Cardiac atrium fibroblast (primary cell): ENCODE data around the gene CDADC1. TPM values are rescaled to one million over a fixed set of nuclear protein-coding genes. Genes with fewer than 3 reads are reported as not detected.

Experiments
- total RNA-seq: library from RNA; depleted of rRNA; stranded (reverse); fragments of >200 nt; gene quantifications from 2 replicates; pipeline ENCODE4 v1.2.3, GENCODE V29; 2015

CDADC1 gene
- 1.6 and 2.3 TPM in 2 replicates for total RNA-seq

DNA sequence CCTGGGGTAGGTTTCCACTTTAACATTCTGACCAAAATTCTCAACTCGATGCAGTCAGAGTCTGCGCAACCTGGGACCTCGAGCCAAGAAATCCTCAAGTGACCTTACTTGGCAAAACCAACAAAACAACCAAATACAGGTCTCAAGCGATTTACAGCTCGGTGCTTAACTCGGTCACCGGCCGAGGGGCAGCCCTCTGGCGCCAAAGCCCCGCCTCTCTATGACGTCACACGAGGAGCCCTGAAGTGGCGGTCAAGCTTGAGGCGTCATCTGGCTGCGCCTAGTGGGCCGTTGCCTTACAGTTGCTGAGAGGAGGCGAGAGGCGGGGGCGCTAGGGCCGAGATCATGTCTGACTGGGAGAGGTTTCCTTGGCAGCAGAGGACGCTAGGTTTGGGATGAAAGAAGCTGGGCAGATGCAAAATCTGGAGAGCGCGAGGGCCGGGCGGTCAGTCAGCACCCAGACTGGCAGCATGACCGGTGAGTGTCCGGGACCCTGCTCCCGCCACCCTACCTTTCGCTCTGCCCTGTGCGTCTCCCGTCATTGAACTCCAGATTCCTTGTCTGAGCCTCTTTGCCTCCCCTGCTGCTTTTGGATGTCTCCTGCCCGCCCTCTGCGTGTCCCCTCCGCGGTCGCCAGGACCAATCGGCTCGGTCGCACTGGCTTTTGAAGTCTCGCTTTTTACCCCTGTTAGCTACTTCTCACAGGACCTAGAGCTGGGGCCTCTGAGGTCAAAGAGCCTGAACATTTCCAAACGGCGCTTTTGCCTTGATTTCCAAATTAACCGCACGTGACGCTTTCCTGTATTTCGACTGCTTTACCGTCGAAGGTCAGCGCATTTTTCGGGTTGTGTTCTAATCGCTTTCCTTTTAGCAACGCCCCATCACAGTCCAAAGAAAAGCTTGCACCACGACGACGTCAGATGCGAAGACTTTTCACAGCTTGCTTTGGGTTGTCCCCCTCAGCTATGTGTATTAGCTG, at the start of gene CDADC1:
TSS of gene CDADC1 (plus strand) at position 283 of the 979 bp plus-strand sequence. CDS start at position 396, 113 bp downstream.

DNA sequence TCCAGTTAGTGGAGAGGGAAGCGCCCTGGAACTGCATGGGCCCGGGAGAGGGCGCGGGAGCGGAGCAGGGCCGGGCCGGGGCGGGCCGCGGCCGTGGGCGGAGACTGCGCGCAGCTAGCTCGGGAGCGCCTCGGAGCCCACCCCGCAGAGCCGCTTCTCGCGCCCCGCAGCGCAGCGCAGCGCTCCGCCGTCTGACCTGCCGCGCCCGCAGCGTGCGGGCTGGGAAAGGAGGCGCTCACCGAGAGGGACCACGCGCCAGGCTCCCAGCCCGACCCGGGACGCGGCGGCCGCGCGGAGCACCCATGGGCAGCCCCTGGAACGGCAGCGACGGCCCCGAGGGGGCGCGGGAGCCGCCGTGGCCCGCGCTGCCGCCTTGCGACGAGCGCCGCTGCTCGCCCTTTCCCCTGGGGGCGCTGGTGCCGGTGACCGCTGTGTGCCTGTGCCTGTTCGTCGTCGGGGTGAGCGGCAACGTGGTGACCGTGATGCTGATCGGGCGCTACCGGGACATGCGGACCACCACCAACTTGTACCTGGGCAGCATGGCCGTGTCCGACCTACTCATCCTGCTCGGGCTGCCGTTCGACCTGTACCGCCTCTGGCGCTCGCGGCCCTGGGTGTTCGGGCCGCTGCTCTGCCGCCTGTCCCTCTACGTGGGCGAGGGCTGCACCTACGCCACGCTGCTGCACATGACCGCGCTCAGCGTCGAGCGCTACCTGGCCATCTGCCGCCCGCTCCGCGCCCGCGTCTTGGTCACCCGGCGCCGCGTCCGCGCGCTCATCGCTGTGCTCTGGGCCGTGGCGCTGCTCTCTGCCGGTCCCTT, 27.5 kb upstream of the CDADC1 start, which contains the start of gene MLNR:
TSS of gene MLNR (plus strand) at position 303 of the 820 bp plus-strand sequence. CDS start at position 303, 0 bp downstream.

Other genes starting within 250 kb of the CDADC1 start
- gene MLNR, start 27.6 kb upstream of the CDADC1 start, total RNA-seq = not detected in 2 replicates
- gene CAB39L, start 196.1 kb downstream of the CDADC1 start, total RNA-seq = 4.9 and 5.8 TPM in 2 replicates
- 3.1 and 5.7 TPM in 2 replicates for gene SETDB2, start 196.3 kb downstream of the CDADC1 start, total RNA-seq
- gene PHF11, start 248.0 kb downstream of the CDADC1 start, total RNA-seq = 9.9 and 18.2 TPM in 2 replicates